HEK293 (cell line): ENCODE results near the gene VASH2.

Source experiments
- CTCF ChIA-PET: fragments of 350-600 bp; formaldehyde crosslinking; extraction: SDS; loops from one replicate; lab custom pipeline; 2021; ENCODE audit warnings: antibody characterized with exemption; lab: Yijun Ruan, JAX
- POLR2A ChIA-PET: fragments of 300-600 bp; formaldehyde crosslinking; extraction: SDS; loops from one replicate; lab custom pipeline; 2020; ENCODE audit warnings: antibody characterized with exemption, inconsistent platforms; lab: Yijun Ruan, JAX
- H3K27ac ChIP-seq: fragments of 200-500 bp; sonication (Bioruptor generic); 2 replicates; pipeline ENCODE4 v1.5.1; 2014; ENCODE audit warnings: low read depth, low read length, control low read depth, inconsistent platforms; ENCODE audit errors: extremely low read depth
- H3K36me3 ChIP-seq, 2 experiments: fragments of 200-500 bp in 1 of 2; sonication (Bioruptor generic) in 1 of 2; 1 replicate in 1 of 2; 2 replicates in 1 of 2; pipeline ENCODE4 v1.5.1; 2014 to 2017; ENCODE audit warnings: inconsistent platforms in 2 of 2, low read length in 2 of 2; ENCODE audit not compliant: control insufficient read depth in 2 of 2, insufficient read depth in 1 of 2
- H3K4me1 ChIP-seq: fragments of 200-500 bp; sonication (Bioruptor generic); 2 replicates; pipeline ENCODE4 v1.5.1; 2014; ENCODE audit warnings: mild to moderate bottlenecking, low read length, inconsistent platforms; ENCODE audit not compliant: control insufficient read depth, insufficient read depth
- H3K4me3 ChIP-seq: 2 replicates; pipeline ENCODE4 v1.5.1; 2011; ENCODE audit warnings: low read depth, mild to moderate bottlenecking, control low read depth, low read length, moderate library complexity
- H3K9me3 ChIP-seq: fragments of 200-500 bp; sonication (Bioruptor generic); 2 replicates; pipeline ENCODE4 v1.5.1; 2014; ENCODE audit warnings: low read depth, low read length, inconsistent platforms; ENCODE audit not compliant: control insufficient read depth, insufficient read depth
- KLF9 ChIP-seq: fragments of 450-650 bp; formaldehyde crosslinking; IDR thresholded peaks from 2 replicates; pipeline ENCODE4 v1.5.1; 2016; ENCODE audit warnings: missing biosample characterization, missing genetic modification characterization, low read depth
- MEIS1 ChIP-seq: sonication (generic); formaldehyde crosslinking; IDR thresholded peaks from 2 replicates; pipeline ENCODE4 v1.8.1; 2022; ENCODE audit warnings: missing genetic modification reagents, mild to moderate bottlenecking, borderline replicate concordance
- MYNN ChIP-seq: fragments of 450-650 bp; formaldehyde crosslinking; IDR thresholded peaks from 2 replicates; pipeline ENCODE4 v1.5.1; 2016; ENCODE audit warnings: missing biosample characterization, missing genetic modification characterization, borderline replicate concordance
- MZF1 ChIP-seq: fragments of 450-650 bp; formaldehyde crosslinking; IDR thresholded peaks from 2 replicates; pipeline ENCODE4 v1.5.1; 2017; ENCODE audit warnings: missing biosample characterization, missing genetic modification characterization, borderline replicate concordance
- PRDM1 ChIP-seq: fragments of 450-650 bp; formaldehyde crosslinking; IDR thresholded peaks from 2 replicates; pipeline ENCODE4; 2016; ENCODE audit warnings: missing biosample characterization, missing genetic modification characterization
- ZNF132 ChIP-seq: fragments of 450-650 bp; formaldehyde crosslinking; IDR thresholded peaks from 2 replicates; pipeline ENCODE4 v1.5.1; 2017; ENCODE audit warnings: missing biosample characterization, missing genetic modification characterization, borderline replicate concordance
- ZNF138 ChIP-seq: fragments of 450-650 bp; formaldehyde crosslinking; IDR thresholded peaks from 2 replicates; pipeline ENCODE4 v1.5.1; 2016; ENCODE audit warnings: missing biosample characterization, missing genetic modification characterization, borderline replicate concordance
- ZNF24 ChIP-seq: fragments of 450-650 bp; formaldehyde crosslinking; IDR thresholded peaks from 2 replicates; pipeline ENCODE4 v1.5.1; 2016; ENCODE audit warnings: missing biosample characterization, missing genetic modification characterization
- ZNF48 ChIP-seq: fragments of 450-650 bp; formaldehyde crosslinking; IDR thresholded peaks from 2 replicates; pipeline ENCODE4 v1.5.1; 2016; ENCODE audit warnings: missing biosample characterization, missing genetic modification characterization
- ZNF544 ChIP-seq: fragments of 450-650 bp; formaldehyde crosslinking; IDR thresholded peaks from 2 replicates; pipeline ENCODE4 v1.5.0; 2017; ENCODE audit warnings: missing biosample characterization, missing genetic modification characterization
- ZNF549 ChIP-seq: fragments of 450-650 bp; IDR thresholded peaks from 2 replicates; pipeline ENCODE4 v1.5.1; 2018; ENCODE audit warnings: missing biosample characterization, missing genetic modification characterization, mild to moderate bottlenecking, inconsistent platforms, moderate library complexity
- ZNF670 ChIP-seq: fragments of 450-650 bp; formaldehyde crosslinking; IDR thresholded peaks from 2 replicates; pipeline ENCODE4 v1.5.1; 2016; ENCODE audit warnings: missing biosample characterization, missing genetic modification characterization, low read depth
- ZNF707 ChIP-seq: fragments of 450-650 bp; formaldehyde crosslinking; IDR thresholded peaks from 2 replicates; pipeline ENCODE4 v1.5.1; 2016; ENCODE audit warnings: missing biosample characterization, missing genetic modification characterization
- ZNF791 ChIP-seq: fragments of 450-650 bp; formaldehyde crosslinking; IDR thresholded peaks from 2 replicates; pipeline ENCODE4 v1.5.1; 2016; ENCODE audit warnings: missing biosample characterization, missing genetic modification characterization
- ZSCAN16 ChIP-seq: fragments of 450-650 bp; formaldehyde crosslinking; IDR thresholded peaks from 2 replicates; pipeline ENCODE4 v1.5.1; 2016; ENCODE audit warnings: missing biosample characterization, missing genetic modification characterization
- TF ChIP-seq, protein P1 (sequence below): fragments of 450-650 bp; formaldehyde crosslinking; IDR thresholded peaks from 2 replicates; pipeline ENCODE4 v1.5.1; 2016; ENCODE audit warnings: missing biosample characterization, missing genetic modification characterization
- TF ChIP-seq, protein P2 (sequence below): fragments of 450-650 bp; formaldehyde crosslinking; optimal IDR thresholded peaks from 2 replicates; pipeline ENCODE3; 2016; ENCODE audit warnings: missing biosample characterization, mild to moderate bottlenecking, missing genetic modification characterization
- TF ChIP-seq, protein P3 (sequence below): fragments of 450-650 bp; formaldehyde crosslinking; IDR thresholded peaks from 2 replicates; pipeline ENCODE4 v1.5.1; 2016; ENCODE audit warnings: missing biosample characterization, missing genetic modification characterization
- TF ChIP-seq, protein P4 (sequence below): fragments of 450-650 bp; formaldehyde crosslinking; IDR thresholded peaks from 2 replicates; pipeline ENCODE4 v1.5.1; 2016; ENCODE audit warnings: missing biosample characterization, missing genetic modification characterization

Gene VASH2

DNA sequence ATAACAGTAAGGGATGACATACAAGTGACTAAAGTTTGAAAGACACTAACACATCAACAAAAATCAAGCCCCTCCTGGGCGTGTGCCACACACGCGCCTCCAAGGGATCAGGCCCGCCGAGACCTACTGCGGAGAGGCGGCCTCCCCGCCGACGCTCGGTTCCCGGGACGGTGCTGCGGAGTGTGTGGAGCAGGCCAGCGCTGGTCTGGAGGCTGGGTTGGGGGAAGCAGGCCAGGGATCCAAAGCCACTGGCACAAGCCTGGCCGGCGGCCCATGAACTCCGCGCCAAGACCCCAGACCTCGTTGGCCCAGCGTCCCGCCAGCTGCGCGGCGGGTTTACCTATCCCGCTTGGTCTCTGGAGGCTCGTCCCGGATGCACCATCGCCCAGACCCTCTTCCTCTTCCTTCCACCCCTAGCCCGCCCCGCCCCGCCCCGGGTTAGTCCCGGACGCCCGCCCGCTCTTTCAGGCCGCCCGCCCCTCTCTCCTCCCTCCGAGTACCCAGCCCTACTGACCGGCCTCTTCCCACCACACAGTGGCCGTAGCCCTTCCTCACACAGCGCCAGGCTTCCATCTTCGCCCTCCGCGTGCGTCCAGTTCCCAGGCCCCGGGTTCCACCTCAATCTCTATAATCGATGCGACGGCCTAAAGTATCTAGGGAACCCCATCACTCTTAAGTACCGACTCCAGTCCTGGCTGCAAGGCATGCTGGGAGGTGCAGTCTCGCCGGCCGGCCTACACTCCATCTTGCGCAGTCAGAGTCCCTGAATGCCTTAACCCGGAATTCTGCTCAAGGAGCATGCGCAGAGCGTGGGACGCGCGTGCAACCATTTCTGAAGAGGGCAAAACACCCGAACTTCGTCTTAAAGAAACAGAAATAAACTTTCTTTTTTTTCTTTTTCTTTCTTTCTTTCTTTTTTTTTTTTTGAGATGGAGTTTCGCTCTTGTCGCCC is 65.0 kb downstream of the VASH2 start, which contains the start of gene ANGEL2 (continued):
- TF ChIP-seq, protein P1, sequence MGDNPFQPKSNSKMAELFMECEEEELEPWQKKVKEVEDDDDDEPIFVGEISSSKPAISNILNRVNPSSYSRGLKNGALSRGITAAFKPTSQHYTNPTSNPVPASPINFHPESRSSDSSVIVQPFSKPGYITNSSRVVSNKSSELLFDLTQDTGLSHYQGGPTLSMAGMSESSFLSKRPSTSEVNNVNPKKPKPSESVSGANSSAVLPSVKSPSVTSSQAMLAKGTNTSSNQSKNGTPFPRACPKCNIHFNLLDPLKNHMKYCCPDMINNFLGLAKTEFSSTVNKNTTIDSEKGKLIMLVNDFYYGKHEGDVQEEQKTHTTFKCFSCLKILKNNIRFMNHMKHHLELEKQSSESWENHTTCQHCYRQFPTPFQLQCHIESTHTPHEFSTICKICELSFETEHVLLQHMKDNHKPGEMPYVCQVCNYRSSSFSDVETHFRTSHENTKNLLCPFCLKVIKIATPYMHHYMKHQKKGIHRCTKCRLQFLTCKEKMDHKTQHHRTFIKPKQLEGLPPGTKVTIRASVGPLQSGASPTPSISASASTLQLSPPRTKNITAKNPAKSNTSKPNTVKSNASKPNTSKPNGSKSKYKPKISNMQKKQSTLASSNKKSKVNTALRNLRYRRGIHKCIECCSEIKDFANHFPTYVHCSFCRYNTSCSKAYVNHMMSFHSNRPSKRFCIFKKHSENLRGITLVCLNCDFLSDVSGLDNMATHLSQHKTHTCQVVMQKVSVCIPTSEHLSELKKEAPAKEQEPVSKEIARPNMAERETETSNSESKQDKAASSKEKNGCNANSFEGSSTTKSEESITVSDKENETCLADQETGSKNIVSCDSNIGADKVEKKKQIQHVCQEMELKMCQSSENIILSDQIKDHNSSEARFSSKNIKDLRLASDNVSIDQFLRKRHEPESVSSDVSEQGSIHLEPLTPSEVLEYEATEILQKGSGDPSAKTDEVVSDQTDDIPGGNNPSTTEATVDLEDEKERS (tag by site-specific recombination), result no peak

DNA sequence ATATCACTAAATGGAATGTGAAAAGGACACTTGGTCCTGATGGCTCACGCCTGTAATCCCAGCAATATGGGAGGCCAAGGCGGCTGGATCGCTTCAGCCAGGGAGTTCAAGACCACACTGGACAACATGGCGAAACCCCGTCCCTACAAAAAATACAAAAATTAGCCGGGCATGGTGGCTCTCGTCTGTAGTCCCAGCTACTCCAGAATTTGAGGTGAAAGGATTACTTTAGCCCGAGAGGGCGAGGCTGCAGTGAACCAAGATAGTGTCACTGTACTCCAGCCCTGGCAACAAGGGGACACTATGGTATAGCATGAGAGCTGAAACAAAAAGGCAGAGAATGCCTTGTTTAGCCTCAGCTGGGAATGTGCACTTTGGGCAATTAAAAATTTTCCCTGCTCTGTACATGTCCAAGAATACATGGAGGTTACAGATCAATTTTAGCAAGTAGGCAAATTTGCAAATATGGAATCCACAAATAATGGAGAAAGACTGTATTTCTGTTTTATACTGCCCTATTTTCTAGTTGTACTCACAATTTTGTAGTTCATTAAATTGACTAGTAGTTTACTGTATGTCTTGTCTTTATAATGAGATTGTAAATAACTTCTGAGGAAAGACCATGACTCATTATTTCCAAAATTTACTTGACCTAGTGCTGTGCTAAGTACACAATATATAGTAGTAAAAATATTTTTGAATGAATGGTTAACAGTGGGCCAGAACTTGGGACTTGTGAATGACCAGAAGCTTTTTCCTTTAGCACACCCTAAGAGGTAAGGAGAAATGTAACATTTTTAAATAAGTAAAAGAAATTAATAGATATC is 67.3 kb downstream of the VASH2 start:
- Histone ChIP-seq H3K36me3 (peaks cover 0 to 5% of the 10 kb centered on the region in 2 experiments; a peak in 1 of 3 replicates), H3K4me1 (no peaks in the 10 kb centered on the region; the same call in 1 of the 2 replicates), H3K4me3 (no peak overlapping the region), H3K27ac (no peak overlapping the region), H3K9me3 (no peaks in the 10 kb centered on the region)
- POLR2A ChIA-PET, result no interaction called here
- TF ChIP-seq ZNF48 (tag by site-specific recombination) (no peak), PRDM1 (tag by site-specific recombination) (no peak), ZNF138 (tag by site-specific recombination) (no peak), ZNF707 (no peak), ZNF670 (no peak), MYNN (tag by site-specific recombination) (no peak), ZNF132 (no peak), MEIS1 (CRISPR knock-in tag) (no peak), ZNF791 (tag by site-specific recombination) (no peak), ZNF544 (tag by site-specific recombination) (no peak), KLF9 (tag by site-specific recombination) (no peak), ZNF24 (tag by site-specific recombination) (no peak), ZSCAN16 (tag by site-specific recombination) (no peak), MZF1 (tag by site-specific recombination) (no peak), ZNF549 (no peak)
- TF ChIP-seq, protein P2, sequence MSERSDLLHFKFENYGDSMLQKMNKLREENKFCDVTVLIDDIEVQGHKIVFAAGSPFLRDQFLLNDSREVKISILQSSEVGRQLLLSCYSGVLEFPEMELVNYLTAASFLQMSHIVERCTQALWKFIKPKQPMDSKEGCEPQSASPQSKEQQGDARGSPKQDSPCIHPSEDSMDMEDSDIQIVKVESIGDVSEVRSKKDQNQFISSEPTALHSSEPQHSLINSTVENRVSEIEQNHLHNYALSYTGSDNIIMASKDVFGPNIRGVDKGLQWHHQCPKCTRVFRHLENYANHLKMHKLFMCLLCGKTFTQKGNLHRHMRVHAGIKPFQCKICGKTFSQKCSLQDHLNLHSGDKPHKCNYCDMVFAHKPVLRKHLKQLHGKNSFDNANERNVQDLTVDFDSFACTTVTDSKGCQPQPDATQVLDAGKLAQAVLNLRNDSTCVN (tag by site-specific recombination), result no peak
- TF ChIP-seq, protein P3, sequence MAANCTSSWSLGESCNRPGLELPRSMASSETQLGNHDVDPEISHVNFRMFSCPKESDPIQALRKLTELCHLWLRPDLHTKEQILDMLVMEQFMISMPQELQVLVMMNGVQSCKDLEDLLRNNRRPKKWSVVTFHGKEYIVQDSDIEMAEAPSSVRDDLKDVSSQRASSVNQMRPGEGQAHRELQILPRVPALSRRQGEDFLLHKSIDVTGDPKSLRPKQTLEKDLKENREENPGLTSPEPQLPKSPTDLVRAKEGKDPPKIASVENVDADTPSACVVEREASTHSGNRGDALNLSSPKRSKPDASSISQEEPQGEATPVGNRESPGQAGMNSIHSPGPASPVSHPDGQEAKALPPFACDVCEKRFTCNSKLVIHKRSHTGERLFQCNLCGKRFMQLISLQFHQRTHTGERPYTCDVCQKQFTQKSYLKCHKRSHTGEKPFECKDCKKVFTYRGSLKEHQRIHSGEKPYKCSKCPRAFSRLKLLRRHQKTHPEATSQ (tag by site-specific recombination), result no peak
- TF ChIP-seq, protein P4, sequence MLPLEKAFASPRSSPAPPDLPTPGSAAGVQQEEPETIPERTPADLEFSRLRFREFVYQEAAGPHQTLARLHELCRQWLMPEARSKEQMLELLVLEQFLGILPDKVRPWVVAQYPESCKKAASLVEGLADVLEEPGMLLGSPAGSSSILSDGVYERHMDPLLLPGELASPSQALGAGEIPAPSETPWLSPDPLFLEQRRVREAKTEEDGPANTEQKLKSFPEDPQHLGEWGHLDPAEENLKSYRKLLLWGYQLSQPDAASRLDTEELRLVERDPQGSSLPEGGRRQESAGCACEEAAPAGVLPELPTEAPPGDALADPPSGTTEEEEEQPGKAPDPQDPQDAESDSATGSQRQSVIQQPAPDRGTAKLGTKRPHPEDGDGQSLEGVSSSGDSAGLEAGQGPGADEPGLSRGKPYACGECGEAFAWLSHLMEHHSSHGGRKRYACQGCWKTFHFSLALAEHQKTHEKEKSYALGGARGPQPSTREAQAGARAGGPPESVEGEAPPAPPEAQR, result no peak
- CTCF ChIA-PET, result interaction anchor here (0.6 kb wide), 1 partner anchor 353 kb away, joined by 3 read pairs; no protein-coding TSS in a partner anchor
